Caco-2 (cell line): ENCODE measurements around the gene PFDN4. TPM values are rescaled to one million over a fixed set of nuclear protein-coding genes. Genes with fewer than 3 reads are reported as not detected.

Source experiments
- Bru-seq: library from RNA; stranded (reverse); fragments of 400-500 nt; gene quantifications from one replicate; lab custom pipeline; 2021; lab: Mats Ljungman, UMichigan
- BruChase-seq, 2 experiments: library from RNA; stranded (reverse); fragments of 400-500 nt; gene quantifications; one replicate each; lab custom pipeline; 2021; lab: Mats Ljungman, UMichigan
- BruUV-seq: library from RNA; stranded (reverse); fragments of 400-500 nt; replicated peaks from 2 replicates; lab custom pipeline; 2021; lab: Mats Ljungman, UMichigan
- CTCF ChIA-PET: fragments of 300-600 bp; sonication (Branson Sonifier 250); formaldehyde crosslinking; loops from one replicate; lab custom pipeline; 2022; ENCODE audit warnings: antibody characterized with exemption; lab: Charles Lee
- POLR2A ChIA-PET: fragments of 300-600 bp; sonication (Branson Sonifier 250); formaldehyde crosslinking; loops from one replicate; lab custom pipeline; 2022; ENCODE audit warnings: antibody characterized with exemption; lab: Charles Lee
- DNase-seq, 2 experiments: peaks; one replicate each; pipeline versions ENCODE4 v3.0.0 to v3.0.0-alpha.2; 2020 to 2022
- H3K27me3 ChIP-seq: replicated peaks from 2 replicates; pipeline ENCODE4 v1.6.0; 2011; ENCODE audit warnings: low read length; ENCODE audit not compliant: control insufficient read depth, insufficient read depth
- H3K36me3 ChIP-seq: 2 replicates; pipeline ENCODE4 v1.5.1; 2011; ENCODE audit warnings: low read length; ENCODE audit not compliant: control insufficient read depth, insufficient read depth
- H3K4me1 ChIP-seq: fragments of 250-450 bp; sonication (Bioruptor Pico); 2 replicates; pipeline ENCODE4 v1.5.1; 2020; ENCODE audit warnings: mild to moderate bottlenecking
- H3K4me3 ChIP-seq: 2 replicates; pipeline ENCODE4 v1.5.1; 2011; ENCODE audit warnings: low read depth, mild to moderate bottlenecking, control low read depth, low read length
- H3K9me3 ChIP-seq: fragments of 250-450 bp; sonication (Bioruptor Pico); 2 replicates; pipeline ENCODE4 v1.5.1; 2020; ENCODE audit warnings: mild to moderate bottlenecking, moderate library complexity
- H3K27ac Mint-ChIP-seq: one replicate; pipeline ENCODE4 v1.8.0; 2022; ENCODE audit warnings: mixed read lengths; ENCODE audit not compliant: unreplicated experiment
- H3K27me3 Mint-ChIP-seq: one replicate; pipeline ENCODE4 v1.8.0; 2022; ENCODE audit warnings: mixed read lengths; ENCODE audit not compliant: insufficient read depth, unreplicated experiment
- H3K36me3 Mint-ChIP-seq: one replicate; pipeline ENCODE4 v1.8.0; 2022; ENCODE audit warnings: mild to moderate bottlenecking, mixed read lengths; ENCODE audit not compliant: insufficient read depth, unreplicated experiment
- H3K4me1 Mint-ChIP-seq: one replicate; pipeline ENCODE4 v1.8.0; 2022; ENCODE audit warnings: low read depth, mixed read lengths; ENCODE audit not compliant: unreplicated experiment
- H3K4me3 Mint-ChIP-seq: one replicate; pipeline ENCODE4 v1.8.0; 2022; ENCODE audit warnings: mild to moderate bottlenecking, moderate library complexity, mixed read lengths; ENCODE audit not compliant: unreplicated experiment
- H3K9me3 Mint-ChIP-seq: one replicate; pipeline ENCODE4 v1.8.0; 2022; ENCODE audit warnings: mixed read lengths; ENCODE audit not compliant: unreplicated experiment
- CTCF ChIP-seq, 2 experiments: fragments of 200-600 bp in 1 of 2; IDR thresholded peaks; 1 replicate in 1 of 2; 2 replicates in 1 of 2; pipeline versions ENCODE4 v1.5.1 to v1.8.0; 2011 to 2022; ENCODE audit warnings: antibody characterized with exemption in 1 of 2, control low read depth in 1 of 2, inconsistent platforms in 1 of 2, low read depth in 1 of 2, low read length in 1 of 2, mild to moderate bottlenecking in 1 of 2, moderate library complexity in 1 of 2; ENCODE audit not compliant: insufficient read depth in 1 of 2, severe bottlenecking in 1 of 2, unreplicated experiment in 1 of 2
- intact Hi-C: fragments of 100-400 bp; cut with micrococcal nuclease; formaldehyde crosslinking; loops from one replicate; pipeline ENCODE4 v1.10.0; 2022; ENCODE audit not compliant: unreplicated experiment
- long read RNA-seq: library from polyadenylated mRNA; stranded (forward); transcript quantifications from one replicate; pipeline ENCODE4 v2.0.0, GENCODE V29; 2022
- total RNA-seq: library from RNA; stranded (reverse); gene quantifications from 2 replicates; pipeline ENCODE4 v1.2.3, GENCODE V29; 2022

PFDN4 gene
- total RNA-seq, result 86.7 and 93.4 TPM in 2 replicates
- Bru-seq, nascent RNA, result percentile 95 among the genes with signal in this experiment
- BruChase-seq, experiment 1, labeled RNA remaining after a 2-hour chase, result percentile 88 among the genes with signal in this experiment
- BruChase-seq, experiment 2, labeled RNA remaining after a 6-hour chase, result percentile 92 among the genes with signal in this experiment
- long read RNA-seq, transcript PFDN4-201 (4 exons, 1,462 nt), result major isoform, 290 of 299 reads
- long read RNA-seq, partial matches to known transcripts, result 3 of 299 reads
- long read RNA-seq, other reads (novel, unspliced or antisense), result 6 of 299 reads

- no peaks in the 10 kb centered on the region for H3K27me3 ChIP-seq
- H3K27me3 Mint-ChIP-seq, result no peaks in the 10 kb centered on the region
- H3K9me3 Mint-ChIP-seq, result no peaks in the 10 kb centered on the region
- peaks cover 4% of the 10 kb centered on the region for H3K36me3 Mint-ChIP-seq
- no peaks in the 10 kb centered on the region for H3K36me3 ChIP-seq
- CTCF ChIA-PET, result interaction anchor here (0.7 to 2.4 kb wide), 19 partner anchors 8 to 660 kb away, joined by 3 to 17 read pairs (median 4); no protein-coding TSS in a partner anchor
- POLR2A ChIA-PET, result interaction anchor here (0.6 to 1.1 kb wide), 4 partner anchors 80 to 454 kb away, joined by 3 to 4 read pairs (median 4); no protein-coding TSS in a partner anchor
- H3K4me1 Mint-ChIP-seq, result peaks cover 6% of the 10 kb centered on the region
- TF ChIP-seq CTCF (IDR thresholded peaks at IDR 0.05; ENCODE audit: insufficient read depth in 1 of 2, low read depth in 1 of 2, low read length in 1 of 2, severe bottlenecking in 1 of 2, unreplicated experiment in 1 of 2), result peak; percentile 95 to 98
- intact Hi-C loops, result no loop called here
- peak within 1 kb of the TSS; percentile 93 for H3K4me3 ChIP-seq
- BruUV-seq, result no TSS peak
- peak; percentile 96 to 99 for DNase-seq
- H3K27ac Mint-ChIP-seq, result peak within 1 kb of the TSS; percentile 99
- peaks cover 9% of the 10 kb centered on the region for H3K4me1 ChIP-seq
- H3K4me3 Mint-ChIP-seq, result peak within 1 kb of the TSS; percentile 70
- no peaks in the 10 kb centered on the region for H3K9me3 ChIP-seq
These were observed at the start of gene PFDN4 for GRCh38 chr20:54207743-54208547. Gene PFDN4, plus strand, starts transcription at chr20:54208087. Its CDS starts 14 bp downstream, at chr20:54208101.

GRCh38 chr20:54158226-54158625 is 49.7 kb upstream of the PFDN4 start:
- no peaks in the 10 kb centered on the region for H3K4me1 Mint-ChIP-seq

More at GRCh38 chr20:54158226-54158625, 49.7 kb upstream of the PFDN4 start:
- no peaks in the 10 kb centered on the region for H3K36me3 Mint-ChIP-seq
- peaks cover 9% of the 10 kb centered on the region for H3K27me3 Mint-ChIP-seq
- intact Hi-C loops, result no loop called here
- H3K36me3 ChIP-seq, result no peaks in the 10 kb centered on the region
- H3K9me3 Mint-ChIP-seq, result no peaks in the 10 kb centered on the region
- no peak for DNase-seq
- BruUV-seq, result no TSS peak
- ChIA-PET CTCF (no interaction called here), POLR2A (no interaction called here)
- no peak overlapping the region for H3K27ac Mint-ChIP-seq
- no peaks in the 10 kb centered on the region for H3K9me3 ChIP-seq
- no peaks in the 10 kb centered on the region for H3K27me3 ChIP-seq
- H3K4me3 Mint-ChIP-seq, result no peak overlapping the region
- TF ChIP-seq CTCF (IDR thresholded peaks at IDR 0.05; ENCODE audit: insufficient read depth in 1 of 2, low read depth in 1 of 2, low read length in 1 of 2, severe bottlenecking in 1 of 2, unreplicated experiment in 1 of 2), result no peak
- no peaks in the 10 kb centered on the region for H3K4me1 ChIP-seq
- H3K4me3 ChIP-seq, result no peak overlapping the region
